Sigmoid colon (tissue), 3 donors: Measurements from ENCODE around the gene CPA1.

Source experiments
- CTCF ChIP-seq, 4 experiments: fragments of 450-650 bp in 3 of 4; fragments of 200-600 bp in 1 of 4; IDR thresholded peaks; one replicate each; pipeline ENCODE4 v1.5.1; 2016 to 2019; ENCODE audit warnings: antibody characterized with exemption in 4 of 4, mild to moderate bottlenecking in 3 of 4, moderate library complexity in 2 of 4
- POLR2A ChIP-seq, 2 donors: fragments of 450-650 bp; IDR thresholded peaks; one replicate each; pipeline ENCODE4 v1.6.1; 2016; ENCODE audit warnings: antibody characterized with exemption in 2 of 2, mild to moderate bottlenecking in 2 of 2, moderate library complexity in 2 of 2

GRCh38 chr7:130426564-130426963, 46.3 kb downstream of the CPA1 start:
- TF ChIP-seq CTCF (IDR thresholded peaks at IDR 0.05) (no peak), POLR2A (IDR thresholded peaks at IDR 0.05) (no peak)
